Activated CD8-positive, alpha-beta memory T cell treated with anti-CD3 and anti-CD28 coated beads for 4 hours (primary cell): ENCODE results near the gene FOXJ1.

Source experiments
- DNase-seq, 2 donors: peaks; one replicate each; pipeline ENCODE4 v3.0.0-alpha.2; 2020; ENCODE audit warnings: low read depth in 2 of 2

Gene FOXJ1

DNA sequence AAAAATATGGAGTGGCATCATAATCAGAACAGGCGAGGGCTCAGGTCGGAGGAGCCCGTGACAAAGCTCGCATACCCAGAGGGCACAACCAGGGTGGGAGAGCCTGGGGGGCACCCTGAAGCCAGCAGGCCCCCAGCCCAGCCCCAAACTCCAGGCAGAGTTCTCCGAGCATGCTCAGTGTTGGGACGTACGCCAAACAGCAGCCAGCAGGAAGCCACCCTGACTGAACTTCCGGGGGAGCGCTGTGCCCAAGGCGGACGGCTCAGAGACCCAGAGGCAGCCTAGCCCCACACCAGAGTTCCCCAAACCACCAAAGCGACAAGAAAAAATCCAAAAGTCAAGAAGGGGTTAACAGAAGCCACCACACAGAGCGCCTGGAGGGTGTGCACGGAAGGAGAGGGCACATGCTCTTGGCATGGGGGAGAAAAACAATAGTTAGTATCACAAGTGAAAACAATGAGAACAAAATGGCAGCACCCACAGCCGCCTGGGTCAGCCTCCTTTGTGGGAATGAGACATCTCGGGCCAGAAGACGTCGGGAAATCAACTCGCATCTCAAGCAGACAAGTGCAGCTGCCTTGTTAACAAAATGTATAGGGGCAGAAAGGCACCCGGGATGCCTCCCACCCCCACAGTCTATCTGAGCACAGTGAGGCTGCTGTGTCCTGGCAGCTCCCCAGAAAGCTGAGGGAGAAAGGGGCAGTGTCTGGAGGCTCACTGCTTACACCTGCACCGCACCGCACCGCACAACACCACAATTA is 49.3 kb downstream of the FOXJ1 start:
- DNase-seq: no peak

DNA sequence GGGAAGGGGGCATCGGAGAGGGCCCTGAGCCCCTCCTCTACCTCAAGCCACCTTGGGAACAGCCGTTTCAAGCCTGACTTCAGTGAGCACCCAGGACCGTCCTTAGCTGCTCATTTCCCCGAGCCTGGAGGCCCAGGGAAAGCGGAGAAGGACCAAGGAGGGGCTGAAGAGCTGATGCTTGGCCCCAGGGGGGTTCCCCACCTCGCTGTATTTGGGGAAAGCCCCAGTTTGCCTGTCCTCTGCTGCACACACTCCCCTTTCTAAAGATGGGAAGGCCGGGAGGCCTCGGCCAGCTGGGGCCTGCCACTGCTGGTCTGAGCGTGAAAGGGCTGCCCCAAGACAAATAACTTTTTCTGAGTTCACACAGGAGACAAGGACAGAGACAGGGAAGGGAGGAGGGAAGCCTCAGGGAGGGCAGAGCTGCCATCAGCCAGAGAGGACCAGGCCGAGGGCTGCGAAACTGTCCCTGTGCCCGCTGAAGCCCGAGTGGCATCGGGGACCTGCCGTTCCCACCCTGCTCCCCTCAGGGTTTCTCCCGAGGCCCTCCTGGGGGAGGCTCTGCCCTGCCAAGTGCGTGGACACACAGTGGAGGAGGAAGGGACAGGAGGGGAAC is 50.4 kb downstream of the FOXJ1 start:
- DNase-seq: no peak

DNA sequence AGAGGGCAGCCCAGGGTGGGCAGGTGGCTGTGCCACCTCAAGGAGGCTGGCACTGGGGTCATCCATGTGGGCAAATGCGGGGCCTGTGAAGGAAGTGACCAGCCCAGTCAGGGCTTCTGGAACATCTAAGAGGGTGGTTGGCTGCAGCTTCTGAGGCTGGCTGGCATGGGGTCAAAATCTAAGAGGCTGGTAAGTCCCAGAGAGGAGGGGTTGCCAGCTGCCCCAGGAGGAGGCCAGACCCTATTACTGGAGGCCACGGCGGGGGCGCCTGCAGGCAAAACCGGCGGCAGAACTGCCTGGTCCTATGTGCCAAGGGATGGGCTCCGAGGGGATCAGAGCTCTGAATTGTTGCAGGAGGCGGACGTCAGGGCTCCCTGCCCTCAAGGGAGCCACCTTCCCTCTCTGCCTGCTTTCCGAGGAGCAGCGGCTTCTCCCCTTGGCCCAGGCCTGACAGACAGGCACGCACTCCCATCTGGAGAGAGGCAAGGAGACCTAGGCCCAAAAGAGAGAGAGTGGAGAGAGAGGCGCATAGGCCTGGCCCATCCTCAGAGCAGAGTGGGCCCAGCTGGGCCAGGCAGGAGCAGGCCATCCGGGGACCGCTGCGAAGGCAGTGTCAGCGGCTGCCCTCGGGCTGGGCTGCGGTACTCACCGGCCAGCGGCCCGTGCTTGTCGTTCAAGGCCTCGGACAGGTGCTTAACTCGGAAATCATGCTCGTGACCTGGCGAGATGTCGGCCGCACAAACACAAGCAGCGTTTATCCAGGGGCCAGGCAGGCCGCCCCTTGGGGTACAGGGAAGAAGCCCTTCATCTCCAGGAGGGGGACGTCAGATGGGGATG is 51.1 kb downstream of the FOXJ1 start:
- no peak for DNase-seq

DNA sequence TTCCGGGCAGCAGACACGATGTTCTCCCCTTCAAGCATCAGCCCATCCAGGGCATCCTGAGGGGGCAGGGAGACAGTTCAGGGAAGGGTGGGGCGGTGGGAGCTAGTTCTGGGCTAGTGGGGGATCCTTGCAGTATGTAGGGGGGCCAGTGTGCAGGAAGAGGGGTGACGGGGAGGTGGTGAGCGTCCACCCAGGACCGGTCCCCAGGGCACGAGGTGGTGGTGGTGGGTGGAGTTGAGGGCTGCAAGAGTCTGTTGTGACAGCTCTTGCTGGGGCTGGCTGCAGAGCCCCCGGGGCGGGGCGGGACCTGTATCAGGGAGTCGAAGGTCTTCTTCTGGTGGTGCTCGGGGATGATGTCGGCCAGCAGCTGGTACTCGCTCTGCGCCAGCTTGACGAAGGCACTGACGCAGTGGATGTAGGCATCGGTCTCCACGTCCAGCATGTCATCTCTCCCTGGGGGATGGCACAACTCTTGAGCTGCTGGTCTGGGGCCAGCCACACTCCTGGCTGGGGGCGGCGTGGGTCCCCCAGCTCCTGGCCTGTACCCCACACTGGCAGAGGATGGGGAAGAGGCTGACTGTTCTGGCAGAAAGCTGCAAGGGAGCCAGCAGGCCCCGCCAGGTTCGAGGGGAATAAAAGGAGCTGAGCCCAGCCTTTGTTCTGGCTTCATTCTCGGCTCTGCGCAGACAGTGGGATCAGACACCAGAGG is 52.0 kb downstream of the FOXJ1 start:
- no peak for DNase-seq

DNA sequence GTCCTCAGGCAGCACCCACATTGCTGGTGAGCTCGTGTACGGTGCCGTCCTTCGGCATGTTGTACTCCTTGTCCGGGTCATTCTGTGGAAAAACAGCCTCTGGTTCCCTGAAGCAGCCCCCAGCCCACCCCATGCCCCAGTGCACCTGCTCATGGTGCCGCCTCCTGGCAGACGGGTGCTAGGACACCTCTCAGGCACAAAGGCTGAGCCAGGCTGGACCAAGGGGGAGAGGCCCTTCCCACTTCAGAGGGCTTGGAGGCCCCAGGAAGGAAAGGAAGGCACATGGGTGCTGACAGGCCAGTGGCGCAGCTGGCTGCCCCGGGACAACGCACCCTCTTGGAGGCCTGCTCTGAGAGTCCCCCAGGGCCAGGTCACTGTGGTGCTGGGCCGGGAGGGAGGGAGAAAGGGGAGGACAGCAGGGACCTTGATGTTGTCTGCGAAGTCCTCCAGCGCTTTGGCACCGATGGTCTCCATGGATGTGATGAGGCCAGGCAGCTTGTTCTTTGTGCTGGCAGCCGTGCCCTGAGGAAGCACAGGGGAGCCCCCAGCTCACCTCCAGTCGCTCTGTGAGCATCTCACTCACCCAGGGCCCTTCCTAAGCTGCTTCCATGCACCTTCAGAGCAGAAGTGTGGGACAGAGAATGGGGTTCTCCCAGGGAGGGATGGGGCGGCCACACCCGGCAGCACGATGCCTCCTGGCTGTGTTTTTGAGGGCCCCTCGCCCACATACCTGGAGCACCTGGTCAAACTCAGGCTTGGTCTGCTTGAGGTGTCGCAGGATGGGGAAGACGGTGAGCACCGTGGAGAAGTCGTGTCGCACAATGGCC is 52.8 kb downstream of the FOXJ1 start:
- no peak for DNase-seq

DNA sequence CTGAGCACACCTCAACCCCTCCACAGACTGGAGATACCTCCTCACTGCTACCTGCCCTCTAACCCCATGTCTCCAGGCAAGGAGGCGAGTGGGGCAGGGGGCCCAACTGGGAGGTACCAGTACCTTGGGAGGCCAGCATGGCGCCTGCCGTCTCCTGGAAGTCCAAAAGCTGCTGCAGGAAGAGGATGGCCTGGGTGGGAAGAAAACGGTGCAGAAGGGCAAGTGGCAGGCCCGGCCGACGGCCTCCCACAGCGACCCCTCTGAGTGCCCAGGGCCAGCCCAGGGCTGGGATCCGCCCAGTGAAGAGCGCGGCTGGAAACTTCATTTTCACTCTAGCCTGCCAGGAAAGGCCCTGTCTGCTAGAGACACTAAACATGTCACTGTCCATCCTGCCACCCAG is 53.5 kb downstream of the FOXJ1 start:
- DNase-seq: no peak

DNA sequence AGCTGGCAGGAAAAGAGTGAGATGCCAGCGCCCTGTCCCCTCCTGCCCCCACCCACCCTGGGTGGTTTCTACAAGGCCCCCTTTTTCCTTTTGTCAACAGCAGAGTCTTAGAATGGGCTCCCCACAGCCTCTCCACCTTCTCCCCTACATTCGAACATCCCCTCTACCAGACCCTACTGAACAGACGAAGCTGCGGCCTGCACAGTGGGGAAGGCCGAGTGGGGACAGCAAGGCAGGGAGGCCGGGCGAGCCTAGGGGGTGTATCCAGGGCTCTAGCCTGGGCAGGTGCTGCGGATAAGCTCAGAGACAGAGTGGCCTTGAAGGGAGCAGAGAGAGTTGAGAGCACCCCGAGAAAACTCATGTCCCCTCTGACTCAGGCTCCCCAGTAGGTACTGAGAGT is 54.7 kb downstream of the FOXJ1 start:
- no peak for DNase-seq
